Central memory CD8-positive, alpha-beta T cell (primary cell): ENCODE measurements around the gene CNTN2.

ENCODE experiments used
- ATAC-seq: fragments of 150-1000 bp; cut with Tn5 transposase; replicated peaks from 2 replicates; pipeline ENCODE4 v1.10.0; 2022; ENCODE audit warnings: mild to moderate bottlenecking, moderate FRiP score, moderate number of reproducible peaks; ENCODE audit not compliant: poor library complexity, severe bottlenecking; ENCODE audit errors: extremely low read depth
- DNase-seq, 2 donors: peaks; one replicate each; pipeline ENCODE4 v3.0.0; 2021; ENCODE audit warnings: low spot score in 2 of 2
- H3K27ac Mint-ChIP-seq: one replicate; pipeline ENCODE4 v1.8.0; 2022; ENCODE audit warnings: low read depth, mild to moderate bottlenecking, moderate library complexity, mixed read lengths
- H3K27me3 Mint-ChIP-seq: one replicate; pipeline ENCODE4 v1.8.0; 2022; ENCODE audit warnings: mixed read lengths
- H3K36me3 Mint-ChIP-seq: one replicate; pipeline ENCODE4 v1.8.0; 2022; ENCODE audit warnings: mild to moderate bottlenecking, moderate library complexity, mixed read lengths; ENCODE audit not compliant: insufficient read depth
- H3K4me1 Mint-ChIP-seq: one replicate; pipeline ENCODE4 v1.8.0; 2022; ENCODE audit warnings: mixed read lengths
- H3K4me3 Mint-ChIP-seq: one replicate; pipeline ENCODE4 v1.8.0; 2022; ENCODE audit warnings: mild to moderate bottlenecking, moderate library complexity, mixed read lengths
- H3K9me3 Mint-ChIP-seq: one replicate; pipeline ENCODE4 v1.8.0; 2022; ENCODE audit warnings: mixed read lengths

The CNTN2 gene

DNA sequence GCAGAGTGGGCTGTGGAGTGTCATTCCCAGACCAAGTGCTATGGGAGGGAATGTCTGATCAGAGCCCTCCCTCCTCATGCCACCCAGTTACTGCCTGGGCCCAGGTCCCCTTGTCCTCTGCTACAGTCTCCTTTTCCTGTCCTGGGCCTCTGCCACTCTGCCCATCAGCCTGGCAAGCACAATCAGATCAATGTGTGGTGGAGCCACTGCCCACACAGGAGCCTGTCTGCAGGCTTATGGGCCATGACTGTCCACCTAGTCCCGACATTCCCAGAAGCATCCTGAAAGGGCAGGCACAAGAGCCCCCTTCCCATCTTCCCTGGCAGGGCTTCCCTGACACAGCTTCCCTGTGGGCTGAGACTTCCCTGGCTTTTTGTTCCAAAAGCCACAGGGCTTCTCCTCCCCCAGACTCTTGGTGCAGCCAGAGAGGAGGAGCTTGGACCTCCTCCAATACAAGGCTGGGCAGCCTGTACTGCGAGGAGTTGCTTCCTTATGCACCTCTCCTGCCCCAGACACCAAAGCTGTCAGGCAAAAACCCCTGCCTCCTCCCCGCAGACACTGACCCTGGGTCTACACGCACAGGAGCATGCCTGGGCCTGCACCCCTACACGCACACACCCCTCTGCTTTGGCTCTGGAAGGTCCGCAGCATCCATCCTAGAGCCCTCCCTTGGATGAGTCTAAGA, 29.2 kb upstream of the CNTN2 start:
- ATAC-seq = no peak

GRCh38 chr1:205014783-205015182, 28.2 kb upstream of the CNTN2 start:
- Mint-ChIP-seq H3K27ac (no peak overlapping the region), H3K4me3 (no peak overlapping the region), H3K27me3 (peaks cover 31% of the 10 kb centered on the region), H3K4me1 (no peaks in the 10 kb centered on the region), H3K9me3 (no peaks in the 10 kb centered on the region), H3K36me3 (no peaks in the 10 kb centered on the region)
- DNase-seq (no peak), ATAC-seq (no peak)

More for the DNA sequence above, 29.2 kb upstream of the CNTN2 start:
- Mint-ChIP-seq H3K27me3 (peaks cover 26% of the 10 kb centered on the region), H3K4me1 (no peaks in the 10 kb centered on the region), H3K9me3 (no peaks in the 10 kb centered on the region), H3K4me3 (no peak overlapping the region), H3K27ac (no peak overlapping the region), H3K36me3 (no peaks in the 10 kb centered on the region)
- no peak for DNase-seq

DNA sequence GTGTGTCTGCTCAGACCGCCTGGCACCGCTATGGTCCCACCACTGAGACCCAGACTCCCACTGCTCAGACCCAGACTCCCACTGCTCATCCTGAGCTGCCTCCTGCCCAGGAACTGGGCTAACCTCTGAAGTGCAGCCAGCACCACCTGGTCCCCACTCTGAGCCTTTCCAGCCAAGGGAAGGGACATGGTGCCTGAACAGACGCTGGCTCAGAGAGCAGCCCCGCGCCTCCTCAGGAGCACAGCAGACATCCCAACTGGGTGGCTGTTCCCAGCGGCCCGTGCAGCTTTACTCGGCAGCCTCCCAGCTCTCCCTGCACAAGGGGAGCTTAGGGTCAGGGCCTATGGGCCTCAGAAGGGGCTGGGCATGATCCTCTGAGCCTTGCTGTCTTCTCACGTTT, 27.8 kb upstream of the CNTN2 start:
- Mint-ChIP-seq H3K9me3 (no peaks in the 10 kb centered on the region), H3K36me3 (no peaks in the 10 kb centered on the region), H3K27me3 (peaks cover 36% of the 10 kb centered on the region), H3K4me1 (no peaks in the 10 kb centered on the region), H3K4me3 (no peak overlapping the region), H3K27ac (no peak overlapping the region)
- DNase-seq (no peak), ATAC-seq (no peak)

GRCh38 chr1:205016075-205016474, 26.9 kb upstream of the CNTN2 start:
- no peak for ATAC-seq
- Mint-ChIP-seq H3K4me1 (no peaks in the 10 kb centered on the region), H3K9me3 (no peaks in the 10 kb centered on the region), H3K27ac (no peak overlapping the region), H3K27me3 (peaks cover 44% of the 10 kb centered on the region), H3K4me3 (no peak overlapping the region), H3K36me3 (no peaks in the 10 kb centered on the region)
- DNase-seq = no peak

DNA sequence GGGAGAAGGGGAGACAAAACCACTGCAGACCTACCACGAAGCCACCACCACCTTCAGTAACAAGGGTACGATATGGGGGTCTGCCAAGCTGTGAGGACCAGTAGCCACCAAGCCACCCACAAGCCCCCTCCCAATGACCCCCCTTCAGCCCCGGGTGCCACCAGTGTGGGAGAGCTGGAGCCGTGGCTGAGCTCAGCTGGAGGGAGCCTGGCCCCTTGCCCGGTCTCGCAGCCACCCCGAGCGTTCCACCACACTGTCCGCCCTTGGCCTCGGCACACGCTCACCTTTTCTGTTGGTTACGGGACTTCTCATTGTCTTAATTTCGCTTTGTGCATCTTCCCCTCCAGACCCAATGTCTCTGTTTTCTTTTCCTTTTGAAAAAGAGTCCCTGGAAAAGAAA, 26.4 kb upstream of the CNTN2 start:
- no peak for DNase-seq
- Mint-ChIP-seq H3K27ac (no peak overlapping the region), H3K9me3 (no peaks in the 10 kb centered on the region), H3K27me3 (peaks cover 46% of the 10 kb centered on the region), H3K36me3 (no peaks in the 10 kb centered on the region), H3K4me3 (no peak overlapping the region), H3K4me1 (no peaks in the 10 kb centered on the region)
- no peak for ATAC-seq

GRCh38 chr1:205017001-205017400, 26.0 kb upstream of the CNTN2 start:
- H3K27me3 Mint-ChIP-seq = peaks cover 48% of the 10 kb centered on the region
- H3K36me3 Mint-ChIP-seq = no peaks in the 10 kb centered on the region
- no peak overlapping the region for H3K4me3 Mint-ChIP-seq
- no peak overlapping the region for H3K27ac Mint-ChIP-seq
- DNase-seq = no peak
- H3K9me3 Mint-ChIP-seq = no peaks in the 10 kb centered on the region
- ATAC-seq = no peak
- H3K4me1 Mint-ChIP-seq = no peaks in the 10 kb centered on the region

DNA sequence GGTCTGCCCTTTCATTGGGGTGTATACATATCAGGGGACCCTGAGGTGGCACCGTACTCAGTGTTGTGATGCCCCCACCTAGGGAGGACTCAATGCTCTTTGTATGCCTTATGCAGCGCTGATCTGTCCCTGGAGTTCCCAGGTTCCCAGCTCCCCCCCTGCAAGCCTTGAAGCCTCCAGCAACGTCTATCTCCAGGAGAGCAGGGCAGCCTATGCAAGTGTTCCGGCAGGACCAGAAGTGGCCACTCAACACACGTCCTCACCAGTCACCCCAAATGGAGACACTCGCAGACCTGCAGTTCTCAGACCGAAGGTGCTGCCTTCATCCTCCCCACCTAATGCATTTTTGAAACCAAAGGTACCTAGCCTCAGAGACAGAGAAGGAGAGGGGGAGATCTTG, 25.2 kb upstream of the CNTN2 start:
- H3K4me3 Mint-ChIP-seq = no peak overlapping the region

GRCh38 chr1:205018381-205018780, 24.6 kb upstream of the CNTN2 start:
- Mint-ChIP-seq H3K27ac (no peak overlapping the region), H3K36me3 (no peaks in the 10 kb centered on the region), H3K4me1 (no peaks in the 10 kb centered on the region), H3K27me3 (peaks cover 59% of the 10 kb centered on the region), H3K4me3 (no peak overlapping the region), H3K9me3 (no peaks in the 10 kb centered on the region)
- ATAC-seq (no peak), DNase-seq (no peak)

More for the DNA sequence above, 25.2 kb upstream of the CNTN2 start:
- H3K27me3 Mint-ChIP-seq = peaks cover 56% of the 10 kb centered on the region
- no peak for ATAC-seq
- no peaks in the 10 kb centered on the region for H3K4me1 Mint-ChIP-seq
- DNase-seq = no peak
- no peaks in the 10 kb centered on the region for H3K36me3 Mint-ChIP-seq
- no peaks in the 10 kb centered on the region for H3K9me3 Mint-ChIP-seq
- no peak overlapping the region for H3K27ac Mint-ChIP-seq

- Mint-ChIP-seq H3K27ac (no peak overlapping the region), H3K36me3 (peaks cover under 1% of the 10 kb centered on the region), H3K27me3 (peaks cover 43% of the 10 kb centered on the region), H3K9me3 (no peaks in the 10 kb centered on the region), H3K4me1 (no peaks in the 10 kb centered on the region), H3K4me3 (no peak overlapping the region)
- DNase-seq (no peak), ATAC-seq (no peak)
These were observed 22.5 kb upstream of the CNTN2 start for GRCh38 chr1:205020466-205020865.

DNA sequence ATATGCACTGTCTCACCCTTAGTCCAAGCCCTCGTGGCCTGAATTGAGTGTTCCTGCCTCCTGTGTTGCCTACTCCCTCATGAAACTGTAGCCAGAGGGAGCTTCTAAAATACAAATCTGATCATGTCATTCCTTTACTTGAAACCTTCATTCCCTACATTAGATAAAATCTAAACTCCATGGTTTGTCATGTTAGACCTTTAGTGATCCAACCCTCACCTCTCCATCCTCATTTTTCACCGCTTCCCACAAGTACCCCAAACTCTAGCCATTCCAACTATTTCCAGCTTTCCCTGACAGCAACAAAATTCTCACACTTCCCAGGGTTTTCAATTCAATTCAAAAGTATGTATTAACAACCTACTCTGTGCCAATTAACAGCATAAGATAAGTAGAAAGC, 18.3 kb upstream of the CNTN2 start:
- DNase-seq = no peak
- peaks cover 46% of the 10 kb centered on the region for H3K27me3 Mint-ChIP-seq
- ATAC-seq = no peak
- H3K27ac Mint-ChIP-seq = no peak overlapping the region
- no peak overlapping the region for H3K4me3 Mint-ChIP-seq
- H3K4me1 Mint-ChIP-seq = no peaks in the 10 kb centered on the region
- H3K36me3 Mint-ChIP-seq = peaks cover 4% of the 10 kb centered on the region
- H3K9me3 Mint-ChIP-seq = no peaks in the 10 kb centered on the region

DNA sequence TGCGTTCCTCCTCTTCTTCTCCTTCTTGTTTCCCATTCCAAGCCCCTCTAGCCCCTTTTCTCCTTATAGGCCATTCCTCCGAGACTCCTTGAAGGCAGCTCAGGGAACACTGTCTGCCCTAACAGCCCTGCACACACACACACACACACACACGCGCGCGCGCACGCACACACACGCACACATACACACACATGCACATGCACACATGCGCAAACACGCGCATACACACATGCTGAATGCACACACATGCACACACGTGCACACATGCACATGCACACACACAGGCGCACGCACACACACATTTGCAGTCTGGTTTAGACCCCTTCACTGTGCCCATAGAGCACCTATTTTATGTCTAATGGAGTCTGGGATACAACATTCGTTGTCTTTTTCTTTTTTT, 17.8 kb upstream of the CNTN2 start:
- no peaks in the 10 kb centered on the region for H3K4me1 Mint-ChIP-seq
- no peak for ATAC-seq
- H3K27me3 Mint-ChIP-seq = peaks cover 46% of the 10 kb centered on the region
- no peaks in the 10 kb centered on the region for H3K9me3 Mint-ChIP-seq
- H3K36me3 Mint-ChIP-seq = peaks cover 4% of the 10 kb centered on the region
- H3K4me3 Mint-ChIP-seq = no peak overlapping the region
- H3K27ac Mint-ChIP-seq = no peak overlapping the region
- DNase-seq = no peak

DNA sequence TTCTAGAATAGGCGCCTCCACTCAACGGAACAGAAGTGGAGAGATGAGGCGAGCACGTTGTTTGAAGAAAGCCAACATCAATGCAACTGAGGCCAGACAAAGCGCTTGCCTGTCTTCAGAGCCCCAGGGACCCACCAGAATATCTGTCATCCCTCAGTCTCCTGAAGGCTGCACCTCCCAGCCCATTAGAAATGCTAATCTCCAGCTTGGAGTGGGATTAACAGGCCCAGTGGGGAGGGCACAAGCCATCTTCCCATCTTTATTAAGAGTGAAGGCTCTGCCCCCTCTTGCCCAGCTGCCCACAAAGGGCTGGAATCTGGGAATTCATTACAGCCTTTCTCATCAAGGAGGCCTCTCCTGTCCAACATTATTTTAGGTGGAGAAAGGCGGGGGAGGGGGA, 16.8 kb upstream of the CNTN2 start:
- peaks cover 4% of the 10 kb centered on the region for H3K36me3 Mint-ChIP-seq
- no peak for ATAC-seq
- no peak overlapping the region for H3K27ac Mint-ChIP-seq
- H3K4me3 Mint-ChIP-seq = no peak overlapping the region
- peaks cover 46% of the 10 kb centered on the region for H3K27me3 Mint-ChIP-seq
- no peaks in the 10 kb centered on the region for H3K9me3 Mint-ChIP-seq
- H3K4me1 Mint-ChIP-seq = no peaks in the 10 kb centered on the region
- DNase-seq = no peak

GRCh38 chr1:205028390-205028789, 14.6 kb upstream of the CNTN2 start:
- H3K27ac Mint-ChIP-seq = no peak overlapping the region
- H3K36me3 Mint-ChIP-seq = peaks cover 4% of the 10 kb centered on the region
- ATAC-seq = no peak
- H3K27me3 Mint-ChIP-seq = peaks cover 51% of the 10 kb centered on the region
- no peaks in the 10 kb centered on the region for H3K4me1 Mint-ChIP-seq
- no peaks in the 10 kb centered on the region for H3K9me3 Mint-ChIP-seq
- no peak overlapping the region for H3K4me3 Mint-ChIP-seq
- DNase-seq = no peak
